GM19351 (cell line): ENCODE data around the gene HEY2.
A peak's percentile ranks its signal among the peaks of the same experiment; 100 is the strongest.
"Not testable (repeated sequence)": the region's sequence is repeated elsewhere in the genome, so short reads cannot be mapped to it uniquely, and the experiment has no call there.

ENCODE experiments used
- ATAC-seq: cut with Tn5 transposase; IDR thresholded peaks from one replicate; pipeline ENCODE4 v1.9.1; 2021; ENCODE audit warnings: mild to moderate bottlenecking, moderate library complexity; ENCODE audit not compliant: unreplicated experiment

HEY2 gene

DNA sequence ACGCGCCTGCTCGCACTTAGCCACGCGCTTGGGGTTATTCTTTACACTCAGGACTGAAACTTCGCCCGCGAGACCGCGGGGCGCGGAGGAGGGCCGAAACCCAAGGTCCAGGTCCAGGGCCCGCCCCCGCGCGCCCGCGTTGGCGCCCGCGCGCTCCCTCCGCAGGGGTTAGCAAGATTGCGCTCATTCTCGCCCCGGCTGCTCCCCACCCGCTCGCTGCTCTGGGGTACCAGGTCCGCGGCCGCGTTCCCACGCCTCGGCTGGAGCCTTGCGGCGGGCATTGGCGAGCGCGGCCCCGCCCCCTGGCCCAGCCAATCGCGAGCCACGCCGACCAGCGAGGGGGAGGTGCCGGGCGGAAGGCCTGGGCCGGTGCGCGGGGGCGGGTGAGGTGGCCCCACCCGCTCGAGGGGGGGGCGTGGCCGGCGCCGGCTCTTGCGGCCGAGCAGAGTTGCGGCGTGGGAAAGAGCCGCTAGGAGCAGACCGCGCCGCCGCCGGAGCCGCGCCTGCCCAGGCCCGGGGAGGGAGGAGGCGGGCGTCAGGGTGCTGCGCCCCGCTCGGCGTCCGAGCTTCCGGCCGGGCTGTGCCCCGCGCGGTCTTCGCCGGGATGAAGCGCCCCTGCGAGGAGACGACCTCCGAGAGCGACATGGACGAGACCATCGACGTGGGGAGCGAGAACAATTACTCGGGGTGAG, at the start of gene HEY2:
Gene HEY2 (plus strand): TSS at position 460 of the 692 bp plus-strand sequence. CDS start 145 bp downstream, at position 605.
- peak; percentile 72 for ATAC-seq

DNA sequence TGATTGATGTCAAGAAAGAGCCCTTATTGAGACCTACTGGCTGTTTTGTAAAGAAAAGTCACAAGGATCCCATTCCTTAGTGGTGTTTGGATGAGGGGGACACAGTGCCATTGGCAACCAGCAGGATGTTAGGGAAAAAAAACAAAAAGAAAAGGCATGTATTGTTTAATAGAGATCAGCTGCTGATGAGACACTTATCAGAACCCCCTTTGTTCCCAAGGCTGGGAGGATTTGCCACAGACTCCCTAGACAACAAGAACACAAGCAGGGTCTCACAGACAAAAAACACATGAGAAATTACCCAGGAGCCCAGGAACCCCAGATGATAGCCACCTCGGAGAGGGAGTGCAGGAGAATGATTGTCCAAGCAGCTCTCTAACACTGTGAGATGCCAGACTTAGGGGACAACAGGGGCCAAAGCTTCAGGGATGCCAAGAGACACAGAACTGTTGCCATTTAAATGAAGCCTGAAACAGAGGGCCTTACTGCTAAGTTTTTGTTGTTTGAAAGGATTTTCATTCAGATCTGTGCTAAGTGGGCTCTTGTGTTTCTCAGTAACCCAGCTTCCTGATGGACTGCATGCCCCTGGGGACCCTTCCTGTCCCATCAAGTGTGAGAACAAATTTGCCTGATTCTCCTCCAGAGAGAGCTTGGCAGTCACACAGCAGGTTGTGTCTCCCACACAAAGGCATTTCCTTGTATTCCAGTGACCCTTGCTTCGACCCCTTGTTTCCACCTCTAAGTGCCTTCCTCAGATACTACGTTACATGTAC, 48.7 kb upstream of the HEY2 start:
- ATAC-seq = no peak

DNA sequence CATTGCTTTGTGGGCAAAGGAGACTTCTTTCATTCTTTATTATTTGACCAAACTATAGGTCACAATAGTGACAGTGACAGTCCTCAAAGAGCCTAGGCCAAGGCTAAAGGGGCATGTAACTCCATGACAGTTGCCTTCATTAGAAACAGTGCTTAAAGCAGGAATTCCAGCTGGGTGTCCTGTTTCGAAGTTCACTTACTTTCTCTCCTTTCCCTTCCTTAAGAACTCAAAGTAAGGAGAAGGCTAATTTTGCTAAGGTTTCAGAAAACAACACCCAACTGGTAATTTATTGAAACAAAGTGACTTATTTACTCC, 48.1 kb upstream of the HEY2 start:
- ATAC-seq = no peak

GRCh38 chr6:125703882-125704281, 45.5 kb upstream of the HEY2 start:
- not testable (repeated sequence) for ATAC-seq

- ATAC-seq = no peak
These were observed 41.7 kb upstream of the HEY2 start for GRCh38 chr6:125707615-125708243.

GRCh38 chr6:125711013-125711675, 38.3 kb upstream of the HEY2 start:
- no peak for ATAC-seq

- ATAC-seq = peak; percentile 44
These were observed 34.9 kb upstream of the HEY2 start for GRCh38 chr6:125714441-125715090.

- ATAC-seq = peak; percentile 81
These were observed 32.2 kb upstream of the HEY2 start for GRCh38 chr6:125717120-125717731.

DNA sequence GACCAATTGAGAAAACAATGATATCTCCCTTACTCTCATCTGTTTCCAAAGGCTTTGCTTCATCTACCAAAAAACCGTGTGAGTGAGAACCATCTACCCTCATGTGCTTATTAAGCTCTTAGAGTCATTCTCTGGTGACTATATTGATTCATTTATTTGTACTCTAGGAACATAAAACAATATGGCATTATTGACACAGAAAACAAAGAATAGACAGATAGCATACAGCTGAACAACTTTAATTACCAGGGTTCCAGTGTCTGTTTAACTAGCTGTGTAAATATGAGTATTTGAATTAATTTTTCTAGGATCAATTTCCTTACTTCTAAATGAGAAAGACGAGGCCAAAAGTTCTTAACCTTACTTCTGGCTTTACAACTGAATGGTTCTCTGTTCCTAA, 31.3 kb upstream of the HEY2 start:
- ATAC-seq = no peak

DNA sequence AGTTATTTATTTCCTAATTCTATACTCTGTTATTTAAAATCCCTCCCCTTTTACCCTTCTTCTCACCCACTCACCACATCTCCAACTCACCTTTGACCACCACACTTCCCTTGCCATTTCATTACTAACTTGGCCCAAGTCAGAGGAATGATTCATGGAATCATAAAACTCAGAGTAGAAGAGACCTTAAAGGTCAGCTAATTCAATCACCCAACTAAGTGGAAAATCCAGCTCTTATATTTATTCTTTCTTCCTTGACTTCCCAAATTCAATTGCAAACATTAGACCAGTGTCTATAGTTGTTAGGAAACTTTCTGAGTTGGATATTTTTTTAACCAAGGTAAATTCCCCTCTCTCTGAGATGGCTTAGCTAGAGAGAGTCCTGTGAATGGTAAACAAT, 26.5 kb upstream of the HEY2 start:
- no peak for ATAC-seq

DNA sequence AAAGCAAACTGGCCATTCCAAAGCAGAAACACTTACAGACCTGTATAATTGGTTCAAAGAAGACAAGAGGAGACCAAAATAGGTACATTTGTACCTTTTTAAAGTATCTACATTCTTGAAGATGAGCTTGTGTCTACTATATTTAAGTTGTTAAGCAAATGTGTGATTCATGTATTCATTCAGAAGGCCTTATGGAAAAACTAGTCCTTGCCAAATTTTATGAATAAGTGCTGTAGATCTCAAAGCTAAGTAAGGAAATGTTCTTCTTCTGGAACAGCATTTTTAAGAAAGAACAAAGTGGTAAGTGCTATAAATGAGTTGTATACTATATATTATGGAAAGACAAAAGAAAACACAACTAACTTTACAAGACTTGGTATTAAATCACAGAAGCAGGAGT, 22.2 kb upstream of the HEY2 start:
- no peak for ATAC-seq

- ATAC-seq = no peak
These were observed 20.7 kb upstream of the HEY2 start for GRCh38 chr6:125728739-125729138.

- no peak for ATAC-seq
These were observed 19.4 kb upstream of the HEY2 start for GRCh38 chr6:125729983-125730382.

GRCh38 chr6:125732398-125732797, 17.0 kb upstream of the HEY2 start:
- ATAC-seq = peak; percentile 70

- no peak for ATAC-seq
These were observed 15.7 kb upstream of the HEY2 start for GRCh38 chr6:125733516-125734300.

- no peak for ATAC-seq
These were observed 11.2 kb upstream of the HEY2 start for GRCh38 chr6:125738276-125738675.

DNA sequence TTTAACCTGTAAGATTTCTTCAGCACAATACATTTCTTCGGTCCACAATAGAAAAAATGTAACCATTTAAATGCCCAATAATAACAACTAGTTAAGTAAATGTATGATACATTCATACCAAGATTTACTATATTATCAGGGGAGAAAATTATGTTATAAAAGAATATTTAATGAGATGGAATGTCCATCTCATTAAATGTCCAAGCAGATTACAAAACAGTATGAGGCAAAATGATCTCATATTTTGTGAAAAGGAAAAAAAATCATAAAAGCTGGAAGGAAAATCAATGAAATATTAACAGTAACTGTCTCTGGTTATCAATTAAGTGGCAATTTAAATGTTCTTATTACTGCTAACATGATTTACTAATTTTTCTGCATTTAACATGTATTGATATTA, 10.1 kb upstream of the HEY2 start:
- no peak for ATAC-seq

DNA sequence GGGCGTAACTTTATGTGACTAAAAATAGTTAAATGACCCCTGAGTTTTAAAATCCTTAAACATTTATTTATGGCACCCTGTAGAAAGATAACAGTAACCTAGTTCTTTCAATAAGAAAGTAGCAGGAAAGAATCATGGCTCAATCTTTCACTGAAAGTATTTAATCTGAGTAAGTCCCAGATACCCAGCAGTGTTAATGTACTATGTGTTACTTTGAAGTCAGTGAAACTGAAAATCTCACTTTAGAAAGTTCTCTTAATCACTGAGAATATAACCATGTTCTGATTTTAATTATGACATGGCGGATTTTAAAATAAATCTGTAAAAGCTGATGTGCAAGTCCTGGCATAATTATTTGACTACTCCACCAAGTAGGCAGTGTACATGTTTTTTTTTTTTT, 8.1 kb upstream of the HEY2 start:
- no peak for ATAC-seq

- ATAC-seq = no peak
These were observed 7.4 kb upstream of the HEY2 start for GRCh38 chr6:125742024-125742423.
